Epithelial cell of esophagus (primary cell): ENCODE data around the gene TPSB2.
A peak's percentile ranks its signal among the peaks of the same experiment; 100 is the strongest.

Experiments used
- DNase-seq: peaks from one replicate; pipeline ENCODE4 v3.0.0; 2010; ENCODE audit warnings: low read depth
- H3K4me3 ChIP-seq: 2 replicates; pipeline ENCODE4 v1.5.1; 2011; ENCODE audit warnings: mild to moderate bottlenecking, low read length, control low read depth
- TF ChIP-seq, protein P1 (sequence below): IDR thresholded peaks from 2 replicates; pipeline ENCODE4 v1.5.1; 2011; ENCODE audit warnings: low read depth, mild to moderate bottlenecking, low read length, control low read depth, inconsistent platforms; ENCODE audit not compliant: insufficient read depth; ENCODE audit errors: missing control alignments

The TPSB2 gene

GRCh38 chr16:1264345-1265089 lies 34.5 kb upstream of the TPSB2 start:
- DNase-seq, result no peak
- TF ChIP-seq, protein P1, sequence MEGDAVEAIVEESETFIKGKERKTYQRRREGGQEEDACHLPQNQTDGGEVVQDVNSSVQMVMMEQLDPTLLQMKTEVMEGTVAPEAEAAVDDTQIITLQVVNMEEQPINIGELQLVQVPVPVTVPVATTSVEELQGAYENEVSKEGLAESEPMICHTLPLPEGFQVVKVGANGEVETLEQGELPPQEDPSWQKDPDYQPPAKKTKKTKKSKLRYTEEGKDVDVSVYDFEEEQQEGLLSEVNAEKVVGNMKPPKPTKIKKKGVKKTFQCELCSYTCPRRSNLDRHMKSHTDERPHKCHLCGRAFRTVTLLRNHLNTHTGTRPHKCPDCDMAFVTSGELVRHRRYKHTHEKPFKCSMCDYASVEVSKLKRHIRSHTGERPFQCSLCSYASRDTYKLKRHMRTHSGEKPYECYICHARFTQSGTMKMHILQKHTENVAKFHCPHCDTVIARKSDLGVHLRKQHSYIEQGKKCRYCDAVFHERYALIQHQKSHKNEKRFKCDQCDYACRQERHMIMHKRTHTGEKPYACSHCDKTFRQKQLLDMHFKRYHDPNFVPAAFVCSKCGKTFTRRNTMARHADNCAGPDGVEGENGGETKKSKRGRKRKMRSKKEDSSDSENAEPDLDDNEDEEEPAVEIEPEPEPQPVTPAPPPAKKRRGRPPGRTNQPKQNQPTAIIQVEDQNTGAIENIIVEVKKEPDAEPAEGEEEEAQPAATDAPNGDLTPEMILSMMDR, result no peak
- no peak overlapping the region for H3K4me3 ChIP-seq

DNA sequence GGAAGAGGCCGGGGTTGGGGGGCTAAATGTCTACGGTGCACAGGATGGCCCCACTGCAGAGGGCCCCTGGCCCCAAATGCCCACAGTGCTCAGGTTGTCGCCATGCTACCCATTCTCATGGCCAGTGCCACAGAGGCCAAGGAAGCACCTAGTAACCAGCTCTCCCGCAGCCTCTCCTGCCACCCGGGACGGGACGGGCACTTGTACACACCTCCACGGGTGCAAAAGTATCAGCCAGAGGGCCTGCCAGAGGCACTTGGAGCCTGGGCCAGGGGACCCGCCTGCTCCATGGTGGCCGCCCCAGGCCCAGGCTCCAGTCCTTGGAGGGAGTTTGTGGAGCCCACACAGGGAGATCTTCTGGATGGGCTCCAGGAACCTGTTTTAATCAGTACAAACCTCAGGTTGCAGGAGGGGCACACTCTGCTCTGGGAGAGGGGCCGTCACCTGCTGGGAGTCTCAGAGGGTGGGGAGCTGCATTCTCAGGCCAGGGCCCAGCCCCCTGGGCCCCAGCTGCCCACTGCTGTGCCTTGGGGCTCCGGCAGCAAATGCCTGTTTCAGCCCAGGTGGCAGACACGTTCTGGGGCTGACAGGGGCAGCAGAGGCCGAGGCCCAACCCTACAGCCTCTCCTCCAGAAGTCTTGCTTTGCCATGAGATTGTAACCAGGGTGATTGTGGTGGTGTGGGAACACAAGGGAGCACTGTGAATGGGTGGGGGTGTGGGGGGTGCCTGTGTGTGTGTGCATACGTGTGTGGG lies 33.8 kb upstream of the TPSB2 start:
- H3K4me3 ChIP-seq, result no peak overlapping the region
- TF ChIP-seq, protein P1, result no peak
- no peak for DNase-seq

DNA sequence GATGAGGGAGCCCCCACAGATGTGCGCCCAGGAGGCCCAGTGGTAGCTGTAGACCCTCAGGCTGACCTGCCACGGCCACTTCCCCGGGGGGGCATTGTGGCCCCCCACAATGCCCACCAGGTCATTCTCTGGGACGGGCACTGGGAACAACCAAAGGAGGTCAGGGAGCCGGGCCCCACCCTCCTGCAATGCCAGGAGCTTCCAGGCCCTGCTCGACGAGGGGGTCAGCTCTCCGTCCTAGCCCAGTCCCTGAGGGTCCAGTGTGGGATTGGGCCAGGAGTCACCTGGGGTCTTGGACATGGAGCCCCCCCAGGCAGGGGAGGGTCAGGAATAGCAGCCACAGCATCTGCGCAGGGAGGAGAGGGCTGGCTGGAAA lies 32.9 kb upstream of the TPSB2 start:
- no peak overlapping the region for H3K4me3 ChIP-seq
- DNase-seq, result no peak
- TF ChIP-seq, protein P1, result no peak

GRCh38 chr16:1262210-1262845 lies 32.3 kb upstream of the TPSB2 start:
- TF ChIP-seq, protein P1, result no peak
- no peak overlapping the region for H3K4me3 ChIP-seq
- DNase-seq, result no peak

DNA sequence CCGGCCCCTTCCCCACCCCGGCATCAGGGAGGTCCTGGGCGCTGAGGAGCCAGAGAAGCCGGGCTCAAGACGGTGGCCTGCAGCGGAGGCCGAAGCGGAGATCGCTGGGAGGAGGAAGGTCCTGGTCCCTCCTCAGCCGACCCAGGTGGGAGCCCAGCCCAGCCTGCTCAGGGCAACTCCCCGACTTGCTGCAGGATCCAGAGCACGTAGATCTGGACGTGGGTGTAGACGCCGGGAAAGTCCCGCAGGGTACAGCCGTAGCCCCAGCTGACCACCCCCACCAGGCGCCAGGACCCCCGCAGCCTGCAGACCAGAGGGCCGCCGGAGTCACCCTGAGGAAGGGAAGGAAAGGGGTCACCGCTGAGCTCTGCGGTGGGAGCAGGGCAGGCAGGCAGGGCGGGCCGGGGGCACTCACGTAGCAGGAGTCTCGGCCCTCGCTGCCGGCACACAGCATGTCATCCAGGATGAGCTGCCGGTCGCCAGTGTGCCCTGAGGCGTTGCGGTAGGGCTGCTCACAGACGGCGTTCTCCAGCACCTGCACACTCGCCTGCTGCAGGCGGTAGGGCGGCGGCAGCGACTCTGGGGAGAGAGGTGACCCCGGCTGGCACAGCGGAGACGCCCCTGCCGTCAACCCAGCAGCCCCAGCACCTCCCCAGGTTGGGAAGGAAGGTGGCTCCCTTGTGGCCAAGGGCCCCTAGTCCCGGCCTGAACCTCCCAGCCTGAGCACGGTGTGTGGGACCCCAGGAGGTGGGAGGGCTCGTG lies 31.3 kb upstream of the TPSB2 start:
- TF ChIP-seq, protein P1, result no peak
- H3K4me3 ChIP-seq, result no peak overlapping the region
- peak; percentile 11 for DNase-seq

GRCh38 chr16:1260101-1260680 lies 30.2 kb upstream of the TPSB2 start:
- no peak for DNase-seq
- H3K4me3 ChIP-seq, result no peak overlapping the region
- TF ChIP-seq, protein P1, result no peak
